GM21717 (cell line): Measurements from ENCODE around the gene EDIL3.

Experiments
- ATAC-seq: cut with Tn5 transposase; IDR thresholded peaks from one replicate; pipeline ENCODE4 v1.9.1; 2021; ENCODE audit warnings: mild to moderate bottlenecking, moderate library complexity; ENCODE audit not compliant: unreplicated experiment

The EDIL3 gene

DNA sequence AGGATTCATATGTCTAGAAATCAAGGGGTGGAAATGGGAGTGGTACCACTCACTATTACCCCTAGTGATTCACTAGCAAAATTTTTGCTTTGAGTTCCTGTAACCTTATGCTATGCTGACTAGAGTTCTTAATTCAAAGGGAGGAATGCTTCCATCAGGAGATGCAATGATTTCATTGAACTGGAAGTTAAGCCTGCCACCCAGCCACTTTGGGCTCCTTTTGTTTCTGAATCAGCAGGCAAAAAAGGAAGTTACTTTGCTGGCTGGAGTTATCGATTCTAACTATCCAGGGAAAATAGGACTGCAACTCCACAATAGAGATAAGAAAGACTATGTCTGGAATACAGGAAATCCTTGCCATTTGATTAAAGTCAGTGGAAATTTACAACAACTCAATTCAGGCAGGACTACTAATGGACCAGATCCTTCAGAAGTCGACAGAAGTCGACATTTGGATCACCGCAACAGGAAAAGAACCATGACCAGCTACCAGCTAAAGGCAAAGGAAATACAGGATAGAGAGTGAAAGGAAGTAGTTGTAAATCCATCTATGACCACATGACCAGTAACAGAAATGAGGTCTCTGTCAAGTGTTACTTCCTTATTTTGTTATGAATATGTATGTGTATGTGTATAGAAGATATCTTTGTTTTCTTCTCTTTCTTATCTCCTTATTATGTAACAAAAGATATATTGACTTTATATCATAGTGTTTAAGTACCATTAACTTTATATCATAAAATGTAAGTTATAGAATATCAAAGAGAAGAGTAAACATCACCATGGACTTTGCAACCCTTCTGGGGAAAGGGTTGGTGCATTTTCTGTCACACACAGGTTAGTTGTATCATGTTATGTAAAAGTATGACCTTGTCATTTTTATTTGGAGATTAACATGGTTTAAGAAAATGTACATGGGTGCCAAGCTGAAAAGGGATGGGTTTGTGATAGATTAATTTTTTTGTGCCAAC, 465.3 kb downstream of the EDIL3 start:
- peak; percentile 79 for ATAC-seq

DNA sequence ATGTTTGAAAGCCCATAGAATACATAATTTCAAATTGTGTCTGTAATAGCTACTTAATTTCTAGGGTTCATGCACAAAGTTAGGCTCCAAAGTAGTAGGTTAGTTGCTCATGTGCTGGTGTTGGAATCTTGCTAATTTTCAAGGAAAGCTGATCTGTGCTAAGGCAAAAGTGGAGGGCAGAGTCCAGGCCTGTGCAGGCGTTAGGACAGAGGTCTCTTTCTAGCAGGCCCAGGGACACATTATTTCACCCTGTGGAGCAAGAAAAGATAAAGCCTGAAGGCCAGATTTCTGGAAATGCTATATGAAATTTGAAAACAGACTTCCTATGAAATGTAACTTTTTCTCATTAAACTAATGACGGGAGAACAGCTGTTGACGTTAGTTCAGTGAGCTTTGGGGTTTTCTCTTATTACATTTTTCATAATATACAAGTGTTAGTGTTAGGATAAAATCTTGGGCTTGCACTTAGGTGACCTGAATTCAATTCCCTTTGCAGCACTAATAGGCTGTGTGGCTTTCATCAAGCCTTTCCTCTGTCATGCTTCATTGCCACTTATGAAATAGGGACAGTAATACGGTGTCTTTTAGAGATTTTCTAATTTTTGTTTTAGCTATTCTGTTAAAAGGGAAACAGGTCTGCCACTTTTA, 467.3 kb downstream of the EDIL3 start:
- no peak for ATAC-seq

GRCh38 chr5:83914662-83915418, 469.8 kb downstream of the EDIL3 start:
- no peak for ATAC-seq

- no peak for ATAC-seq
These were observed 470.5 kb downstream of the EDIL3 start for GRCh38 chr5:83914199-83914598.

GRCh38 chr5:83913593-83913992, 471.1 kb downstream of the EDIL3 start:
- no peak for ATAC-seq

- peak; percentile 65 for ATAC-seq
These were observed 473.2 kb downstream of the EDIL3 start for GRCh38 chr5:83911367-83911919.

DNA sequence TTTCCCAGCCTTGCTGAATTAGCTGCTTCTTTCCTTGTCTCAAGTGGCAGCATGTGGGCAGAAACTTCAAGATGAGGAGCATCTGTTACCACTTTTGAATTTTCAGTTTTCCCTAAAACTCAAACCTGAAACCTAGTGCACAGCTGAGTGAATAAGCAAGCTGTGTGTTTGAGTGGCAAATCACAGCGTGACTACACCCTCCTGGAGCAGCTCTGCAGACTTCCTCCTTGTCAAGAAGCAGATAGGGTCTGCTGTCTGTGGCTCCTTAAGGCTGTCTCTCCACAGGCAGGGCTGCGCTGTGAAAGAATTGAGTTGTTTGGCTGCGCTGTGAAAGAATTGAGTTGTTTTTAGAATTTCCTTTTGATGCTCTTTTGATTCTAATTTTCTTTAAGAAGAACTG, 484.4 kb downstream of the EDIL3 start:
- ATAC-seq = no peak

DNA sequence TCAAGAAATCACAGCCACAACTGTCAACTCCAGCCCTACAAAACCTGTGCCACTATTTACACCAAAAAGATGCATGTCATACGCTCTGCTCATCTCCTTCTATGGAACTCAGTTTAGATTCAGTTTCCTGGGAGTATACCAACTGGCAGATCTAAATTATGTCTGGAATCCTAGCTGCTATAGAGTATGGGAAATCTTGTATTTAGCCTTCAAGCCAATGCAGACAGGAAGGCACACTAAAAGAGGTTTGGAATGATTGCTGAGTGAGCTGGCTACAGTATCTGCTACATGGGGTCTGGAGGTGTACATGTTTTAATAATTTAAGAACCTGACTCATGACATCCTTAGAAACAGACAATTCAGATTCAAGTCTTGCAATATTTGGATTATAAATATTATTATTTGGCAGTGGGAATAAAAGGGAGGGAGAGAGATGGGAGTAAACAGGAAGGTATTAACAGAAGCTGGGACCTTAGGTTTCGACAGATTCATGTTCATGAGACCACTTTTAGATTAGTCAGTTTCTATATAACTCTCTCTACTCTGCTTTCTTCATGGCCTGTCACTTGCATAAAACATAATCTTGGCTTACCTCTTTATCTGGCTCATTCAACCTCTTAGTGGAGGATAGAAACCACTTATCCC, 485.2 kb downstream of the EDIL3 start:
- ATAC-seq = no peak

DNA sequence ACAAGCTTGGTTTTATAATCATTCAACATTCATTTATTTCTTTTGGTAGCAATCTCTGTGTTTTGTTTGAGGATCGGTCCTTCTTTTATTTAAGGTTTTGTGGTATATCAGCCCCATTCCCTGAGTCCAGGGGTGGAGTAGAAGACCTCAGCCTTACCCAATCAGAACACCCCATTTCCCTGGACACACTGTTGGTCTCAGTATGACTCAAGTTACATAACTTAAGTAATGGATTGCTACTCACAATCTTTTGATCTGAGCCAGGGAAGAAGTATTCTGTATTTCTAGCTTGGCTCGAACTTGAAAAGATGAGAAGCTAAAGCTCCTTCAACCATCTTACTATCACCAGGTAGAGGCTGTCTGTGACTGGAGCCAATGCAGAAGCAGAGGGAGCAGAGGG, 488.8 kb downstream of the EDIL3 start:
- no peak for ATAC-seq

GRCh38 chr5:83891261-83891660, 493.4 kb downstream of the EDIL3 start:
- no peak for ATAC-seq
